HG03045 (cell line): ENCODE results near the gene RASGRF2.
"Not testable (repeated sequence)": the region's sequence is repeated elsewhere in the genome, so short reads cannot be mapped to it uniquely, and the experiment has no call there.

Source experiments
- ATAC-seq: cut with Tn5 transposase; IDR thresholded peaks from one replicate; pipeline ENCODE4 v1.9.1; 2021; ENCODE audit warnings: mild to moderate bottlenecking, moderate library complexity; ENCODE audit not compliant: unreplicated experiment

Gene RASGRF2

GRCh38 chr5:80982093-80982492 lies 21.9 kb downstream of the RASGRF2 start:
- ATAC-seq, result no peak

DNA sequence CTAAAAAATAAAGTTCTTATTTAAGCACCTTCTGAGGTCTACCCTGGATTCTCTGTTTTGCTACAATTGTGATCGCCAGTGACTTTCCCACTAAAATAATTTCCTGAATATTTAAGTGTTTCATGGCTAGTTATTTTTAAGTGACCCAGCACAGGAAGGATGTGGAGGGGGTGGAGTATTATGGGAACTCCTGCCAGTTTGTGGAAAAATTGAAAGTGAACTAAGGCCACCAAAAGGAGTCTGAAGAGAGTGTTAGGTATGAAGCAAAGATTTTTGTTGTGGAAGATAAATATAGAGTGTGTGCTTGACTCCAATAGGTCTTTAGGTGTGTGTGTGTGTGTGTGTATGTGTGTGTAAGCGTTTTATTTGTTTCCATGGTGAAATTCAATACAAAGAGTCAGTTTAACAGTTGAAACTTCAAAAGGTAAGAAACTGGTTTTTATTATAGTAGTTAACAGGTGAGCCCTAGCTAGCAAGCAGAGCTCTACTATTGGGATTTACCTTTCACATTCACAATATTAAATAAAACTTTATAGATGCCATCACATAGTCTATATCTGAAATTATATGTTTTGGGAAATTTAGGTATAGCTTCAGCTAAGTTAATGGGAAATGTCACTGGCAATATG lies 25.6 kb downstream of the RASGRF2 start:
- ATAC-seq, result no peak

GRCh38 chr5:80986382-80986781 lies 26.2 kb downstream of the RASGRF2 start:
- no peak for ATAC-seq

DNA sequence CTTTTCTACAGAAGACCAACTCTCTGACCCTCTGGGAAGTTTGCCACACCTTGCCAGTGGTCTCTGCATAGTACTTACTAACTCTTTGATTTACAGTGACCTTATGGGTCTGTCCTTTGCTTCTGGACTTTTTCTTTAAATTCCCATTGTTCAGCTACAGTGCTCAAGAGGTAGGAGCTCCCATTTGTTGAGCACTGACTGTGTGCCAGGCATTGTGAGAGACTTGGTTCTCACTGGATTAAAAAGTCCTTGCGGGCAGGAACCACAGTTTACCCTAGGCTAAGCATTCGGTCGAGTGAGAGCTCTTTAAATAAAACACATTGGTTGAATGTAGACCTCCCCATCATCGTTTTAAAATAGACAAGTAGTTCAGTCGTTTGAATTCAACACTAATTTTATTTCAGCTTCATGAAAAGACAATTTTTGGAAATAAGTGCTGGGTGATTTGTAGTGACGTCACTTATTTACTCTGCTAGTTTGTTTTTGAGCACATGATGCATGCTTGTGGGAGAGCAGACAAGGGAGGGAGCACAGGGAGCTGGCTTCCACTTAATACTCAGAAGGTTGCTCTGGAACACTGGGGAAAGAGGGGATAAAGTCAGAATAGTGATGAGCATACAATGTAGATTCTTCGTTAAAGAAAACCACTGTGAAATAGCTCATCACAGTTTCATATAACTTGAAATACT lies 27.1 kb downstream of the RASGRF2 start:
- no peak for ATAC-seq

DNA sequence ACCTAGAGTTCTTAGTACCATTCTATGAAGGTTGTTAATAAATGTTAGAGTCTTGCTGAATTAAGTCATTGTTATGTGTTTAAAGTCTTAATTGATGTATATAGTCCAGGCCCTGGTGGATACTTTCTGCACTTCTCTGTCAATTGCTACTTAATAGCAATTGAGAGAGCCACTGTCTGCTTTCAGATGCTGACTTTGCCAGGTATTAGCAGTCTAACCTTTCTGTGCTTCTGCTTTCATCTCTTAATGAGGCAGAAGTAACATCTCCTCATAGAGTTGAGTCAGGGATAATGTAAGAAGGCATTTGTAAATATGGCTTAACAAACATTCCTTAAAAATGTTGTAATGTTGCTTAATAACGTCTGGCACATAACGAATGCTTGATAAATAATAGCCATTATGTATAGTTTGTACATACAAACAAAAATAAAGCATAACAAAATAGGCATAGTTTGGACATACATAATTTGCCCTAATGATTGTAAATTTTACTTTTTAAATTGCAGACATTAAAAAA lies 28.3 kb downstream of the RASGRF2 start:
- ATAC-seq, result no peak

- no peak for ATAC-seq
These were observed 29.7 kb downstream of the RASGRF2 start for GRCh38 chr5:80989883-80990282.

DNA sequence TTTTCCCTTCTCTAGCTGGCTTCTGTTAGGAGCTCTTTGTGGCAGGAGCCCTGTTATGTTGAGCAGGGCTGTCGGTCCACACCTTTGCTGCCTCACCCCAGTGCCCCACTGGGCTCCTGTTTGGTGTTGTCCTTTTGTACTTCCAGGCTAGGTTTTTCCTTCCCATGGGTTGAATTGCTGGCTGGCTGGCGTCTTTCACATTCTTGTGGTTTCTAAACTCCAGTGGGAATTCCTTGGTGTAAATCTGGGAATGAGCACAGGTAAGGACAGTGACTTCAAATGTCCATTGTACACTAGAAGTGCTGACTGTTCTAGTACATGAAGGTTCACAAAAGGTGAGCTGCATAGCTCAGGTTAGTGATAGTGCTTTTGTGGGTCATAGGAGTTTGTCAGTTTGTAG lies 30.4 kb downstream of the RASGRF2 start:
- ATAC-seq, result no peak

DNA sequence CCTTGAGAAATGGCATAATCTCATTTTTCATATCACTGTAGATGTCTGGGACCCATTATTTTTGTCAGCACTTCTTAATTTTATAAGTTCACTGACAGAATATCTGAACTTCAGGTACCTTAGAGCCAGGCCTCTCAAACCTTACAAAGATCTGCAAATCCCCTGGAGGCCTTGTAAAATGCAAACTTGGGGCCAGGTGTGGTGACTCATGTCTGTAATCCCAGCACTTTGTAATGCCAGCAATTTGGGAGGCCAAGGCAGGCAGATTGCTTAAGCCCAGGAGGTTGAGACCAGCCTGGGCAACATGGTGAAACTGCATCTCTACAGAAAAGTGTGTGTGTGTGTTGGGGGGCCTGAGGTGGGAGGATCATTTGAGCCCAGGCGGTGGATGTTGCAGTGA lies 30.8 kb downstream of the RASGRF2 start:
- ATAC-seq, result no peak

GRCh38 chr5:80995908-80996307 lies 35.7 kb downstream of the RASGRF2 start:
- ATAC-seq, result no peak

GRCh38 chr5:80998590-80998979 lies 38.4 kb downstream of the RASGRF2 start:
- no peak for ATAC-seq

DNA sequence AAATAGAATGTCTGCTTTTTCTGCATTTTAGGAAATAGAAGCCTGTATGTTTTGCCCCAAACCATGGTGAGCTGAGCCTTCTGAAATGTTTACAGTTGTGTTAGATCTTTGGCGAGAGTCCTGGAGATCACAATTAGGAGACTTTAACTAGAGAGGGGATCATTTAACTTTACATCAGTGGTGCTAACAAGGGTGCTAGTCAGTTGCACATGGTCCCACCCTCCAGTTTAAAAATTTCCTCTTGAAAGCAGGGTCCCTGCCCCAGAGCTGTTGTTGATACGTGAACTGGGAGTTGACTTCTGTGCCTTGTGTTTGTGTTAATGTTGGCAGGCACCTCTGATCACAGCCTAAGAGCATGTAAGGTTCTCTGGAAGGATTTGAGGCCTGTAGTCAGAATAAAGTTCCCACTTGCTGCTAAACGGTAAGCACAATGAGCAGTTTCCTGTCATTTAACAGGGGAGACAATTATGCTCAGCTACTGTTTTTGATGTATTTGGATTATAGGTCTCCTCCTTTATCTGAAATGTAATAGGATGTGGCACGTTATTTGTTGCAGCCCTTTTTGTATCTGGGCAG lies 43.7 kb downstream of the RASGRF2 start:
- no peak for ATAC-seq

DNA sequence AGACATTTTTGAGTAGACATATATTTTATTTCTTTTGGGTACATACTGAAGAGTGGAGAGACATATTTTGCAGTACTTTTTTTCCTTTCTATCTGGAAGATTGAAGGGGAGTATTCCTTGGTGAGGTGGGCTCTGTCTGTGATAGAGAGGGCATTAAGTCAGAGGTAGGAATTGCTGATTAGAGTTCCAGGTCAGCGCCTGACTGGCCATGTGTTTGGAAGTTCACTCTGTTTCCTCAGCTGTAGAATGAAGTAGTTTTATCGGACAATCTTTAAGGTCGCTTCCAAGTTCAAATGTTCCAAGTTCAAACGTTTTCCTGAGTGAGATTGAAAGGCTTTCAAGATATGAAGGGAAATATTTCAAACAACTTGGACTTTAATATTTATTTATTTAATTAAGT lies 45.5 kb downstream of the RASGRF2 start:
- ATAC-seq, result no peak

GRCh38 chr5:81006231-81006630 lies 46.1 kb downstream of the RASGRF2 start:
- no peak for ATAC-seq

- ATAC-seq, result no peak
These were observed 46.9 kb downstream of the RASGRF2 start for GRCh38 chr5:81006947-81007636.

DNA sequence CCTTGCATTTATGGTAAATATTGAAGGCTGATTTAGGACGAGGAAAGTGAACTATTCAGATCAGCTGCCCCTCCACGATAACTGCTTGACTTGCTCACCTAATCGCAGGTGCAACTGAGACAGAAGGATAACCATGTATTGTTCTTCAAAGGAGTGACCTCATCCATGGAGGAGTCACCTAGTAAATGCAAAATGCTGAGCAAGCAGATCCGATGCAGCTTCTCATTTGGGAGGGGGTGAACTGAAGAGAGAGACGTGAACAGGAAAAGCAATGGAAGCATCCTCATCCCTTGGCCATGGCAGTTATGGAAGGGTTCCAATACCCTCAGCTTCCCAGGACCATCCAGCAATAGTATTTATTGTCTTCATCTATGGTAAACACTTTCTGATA lies 47.5 kb downstream of the RASGRF2 start:
- ATAC-seq, result no peak

DNA sequence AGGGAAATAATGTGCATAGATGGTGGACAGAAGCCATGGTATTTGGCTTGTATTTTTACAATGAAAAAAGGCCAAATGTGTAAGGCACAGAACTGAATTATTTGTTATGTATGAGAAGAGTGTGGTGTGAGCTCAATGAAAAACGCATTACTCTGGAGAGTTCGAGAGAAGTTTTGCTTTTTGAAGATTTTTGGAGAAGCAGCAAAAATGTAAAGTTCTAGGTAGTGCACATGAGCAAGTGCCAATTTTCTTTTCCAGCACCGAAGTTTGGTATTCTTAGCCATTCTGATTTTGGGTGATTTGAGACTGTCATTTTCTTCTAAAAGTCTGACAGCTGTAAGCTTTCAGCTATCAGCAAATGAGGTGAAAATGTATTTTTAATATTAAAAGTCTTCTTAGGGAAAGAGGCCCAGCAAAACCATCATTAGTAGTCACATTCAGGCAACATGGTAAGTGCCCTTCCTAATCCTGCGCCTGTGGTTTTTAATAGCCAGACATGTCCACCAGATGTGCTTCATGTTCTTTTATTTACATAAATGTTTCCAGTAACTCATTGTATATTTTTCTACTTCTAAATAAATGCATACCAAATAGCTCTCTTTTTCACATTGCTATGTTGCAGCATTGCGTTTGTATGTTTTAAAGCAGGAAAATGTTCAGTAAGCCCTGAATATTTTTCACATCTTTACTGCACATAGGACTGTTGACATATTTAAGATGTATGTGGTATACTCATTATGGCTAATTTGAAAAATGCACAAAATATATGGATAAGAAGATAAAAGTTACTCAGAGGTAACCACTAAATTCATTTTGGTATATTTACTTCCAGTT lies 50.4 kb downstream of the RASGRF2 start:
- ATAC-seq, result no peak

GRCh38 chr5:81014348-81014747 lies 54.2 kb downstream of the RASGRF2 start:
- no peak for ATAC-seq

DNA sequence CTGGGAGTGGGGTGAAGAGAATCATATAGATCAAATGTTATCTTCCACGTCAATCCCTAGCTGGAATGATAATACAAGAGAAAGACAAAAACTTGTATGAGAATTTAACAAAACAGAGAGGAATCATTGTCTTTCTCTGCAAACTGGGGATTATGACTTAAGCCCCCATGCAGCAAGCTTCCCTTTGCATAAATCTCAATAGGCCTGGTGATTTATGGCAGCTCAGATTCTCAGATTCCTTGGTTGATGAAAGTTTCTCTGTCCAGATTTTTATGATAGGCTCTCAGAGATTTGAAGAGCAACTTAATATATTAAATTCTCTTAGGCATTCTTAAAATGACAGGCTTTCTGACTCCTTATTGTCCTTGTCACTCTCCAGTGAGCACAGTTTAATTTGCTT lies 56.0 kb downstream of the RASGRF2 start:
- no peak for ATAC-seq

DNA sequence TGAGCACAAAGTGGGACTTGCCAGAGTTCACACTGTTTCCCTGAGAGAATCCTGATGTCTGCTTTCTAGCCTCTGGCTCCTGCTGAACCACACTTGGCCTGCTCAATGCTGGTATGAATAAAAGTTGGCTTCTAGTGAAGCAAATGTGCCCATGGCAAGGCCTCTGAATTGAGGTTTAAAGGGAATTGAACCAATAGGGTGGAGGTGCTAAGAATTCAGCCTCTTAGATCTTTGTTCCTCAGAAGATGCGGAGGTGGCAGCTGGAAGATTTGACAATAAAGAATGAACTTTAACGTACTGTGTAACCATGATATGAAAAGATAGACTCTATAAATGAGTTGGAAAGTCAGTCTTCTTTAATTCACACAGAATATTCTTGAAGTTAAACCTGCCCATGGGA lies 57.2 kb downstream of the RASGRF2 start:
- ATAC-seq, result no peak

- not testable (repeated sequence) for ATAC-seq
These were observed 58.4 kb downstream of the RASGRF2 start for GRCh38 chr5:81018608-81019007.

DNA sequence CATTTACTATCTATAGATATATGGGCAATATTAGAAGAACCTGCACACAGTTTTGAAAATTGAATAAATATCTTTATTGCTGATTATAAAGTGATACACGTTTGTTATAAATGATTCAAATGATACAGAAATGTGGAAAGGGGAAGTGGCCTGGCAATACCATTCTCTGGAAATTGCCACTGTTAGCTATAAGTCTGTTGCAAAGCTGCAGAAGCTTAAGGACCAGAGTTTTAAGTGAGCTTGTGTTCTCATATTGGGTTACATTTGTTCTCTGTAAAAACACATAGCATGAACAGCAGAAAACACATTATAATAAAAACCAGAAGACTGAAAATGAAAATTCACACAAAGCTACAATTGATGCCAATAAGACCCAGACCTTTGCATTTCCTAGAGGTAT lies 59.6 kb downstream of the RASGRF2 start:
- no peak for ATAC-seq
